ENCODE measurements around the gene LAMC3.

DNA sequence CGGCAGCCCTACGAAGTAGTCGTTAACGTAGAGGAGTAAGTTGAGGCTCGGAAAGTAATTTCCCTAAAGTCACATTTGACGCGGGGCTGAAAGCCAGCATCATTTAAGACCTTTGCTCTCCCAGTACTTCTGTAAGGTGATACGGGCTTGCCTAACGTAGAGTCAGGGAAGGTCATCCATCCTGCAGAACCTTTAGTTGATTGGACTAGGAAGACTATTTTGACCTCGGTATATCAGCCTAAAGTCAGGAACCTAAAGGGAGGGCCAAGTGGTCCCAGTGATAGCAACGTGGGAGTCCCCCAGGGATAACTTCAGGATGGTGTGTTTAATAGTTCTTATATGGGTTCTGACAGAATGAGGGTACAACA, 117.1 kb downstream of the LAMC3 start:
- TF ChIP-seq, protein P1, sequence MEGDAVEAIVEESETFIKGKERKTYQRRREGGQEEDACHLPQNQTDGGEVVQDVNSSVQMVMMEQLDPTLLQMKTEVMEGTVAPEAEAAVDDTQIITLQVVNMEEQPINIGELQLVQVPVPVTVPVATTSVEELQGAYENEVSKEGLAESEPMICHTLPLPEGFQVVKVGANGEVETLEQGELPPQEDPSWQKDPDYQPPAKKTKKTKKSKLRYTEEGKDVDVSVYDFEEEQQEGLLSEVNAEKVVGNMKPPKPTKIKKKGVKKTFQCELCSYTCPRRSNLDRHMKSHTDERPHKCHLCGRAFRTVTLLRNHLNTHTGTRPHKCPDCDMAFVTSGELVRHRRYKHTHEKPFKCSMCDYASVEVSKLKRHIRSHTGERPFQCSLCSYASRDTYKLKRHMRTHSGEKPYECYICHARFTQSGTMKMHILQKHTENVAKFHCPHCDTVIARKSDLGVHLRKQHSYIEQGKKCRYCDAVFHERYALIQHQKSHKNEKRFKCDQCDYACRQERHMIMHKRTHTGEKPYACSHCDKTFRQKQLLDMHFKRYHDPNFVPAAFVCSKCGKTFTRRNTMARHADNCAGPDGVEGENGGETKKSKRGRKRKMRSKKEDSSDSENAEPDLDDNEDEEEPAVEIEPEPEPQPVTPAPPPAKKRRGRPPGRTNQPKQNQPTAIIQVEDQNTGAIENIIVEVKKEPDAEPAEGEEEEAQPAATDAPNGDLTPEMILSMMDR (conservative IDR thresholded peaks at IDR 0.05; ENCODE audit: low read depth, low read length) = no peak
- TF ChIP-seq EZH2 (IDR thresholded peaks at IDR 0.05; ENCODE audit: low read length, unreplicated experiment) = no peak
- no peak for TF ChIP-seq EZH2phosphoT487 (IDR thresholded peaks at IDR 0.05; ENCODE audit: borderline replicate concordance, low read length)
